OCI-LY1 (cell line): ENCODE data around the gene PSMD5.

Experiments used
- EZH2 ChIP-seq: fragments of 200-600 bp; sonication (generic), shearing (Covaris generic); IDR thresholded peaks from 2 replicates; pipeline ENCODE4 v1.8.0; 2017; ENCODE audit warnings: borderline replicate concordance, mixed run types, mild to moderate bottlenecking, antibody characterized with exemption, low read length, moderate library complexity, mixed read lengths
- TF ChIP-seq, protein P1 (sequence below): fragments of 200-600 bp; sonication (generic), shearing (Covaris generic); IDR thresholded peaks from 2 replicates; pipeline ENCODE4 v1.5.1; 2017; ENCODE audit warnings: mild to moderate bottlenecking, antibody characterized with exemption, low read length, moderate library complexity, mixed read lengths

GRCh38 chr9:120865809-120866208 is 23.1 kb upstream of the PSMD5 start:
- TF ChIP-seq, protein P1, sequence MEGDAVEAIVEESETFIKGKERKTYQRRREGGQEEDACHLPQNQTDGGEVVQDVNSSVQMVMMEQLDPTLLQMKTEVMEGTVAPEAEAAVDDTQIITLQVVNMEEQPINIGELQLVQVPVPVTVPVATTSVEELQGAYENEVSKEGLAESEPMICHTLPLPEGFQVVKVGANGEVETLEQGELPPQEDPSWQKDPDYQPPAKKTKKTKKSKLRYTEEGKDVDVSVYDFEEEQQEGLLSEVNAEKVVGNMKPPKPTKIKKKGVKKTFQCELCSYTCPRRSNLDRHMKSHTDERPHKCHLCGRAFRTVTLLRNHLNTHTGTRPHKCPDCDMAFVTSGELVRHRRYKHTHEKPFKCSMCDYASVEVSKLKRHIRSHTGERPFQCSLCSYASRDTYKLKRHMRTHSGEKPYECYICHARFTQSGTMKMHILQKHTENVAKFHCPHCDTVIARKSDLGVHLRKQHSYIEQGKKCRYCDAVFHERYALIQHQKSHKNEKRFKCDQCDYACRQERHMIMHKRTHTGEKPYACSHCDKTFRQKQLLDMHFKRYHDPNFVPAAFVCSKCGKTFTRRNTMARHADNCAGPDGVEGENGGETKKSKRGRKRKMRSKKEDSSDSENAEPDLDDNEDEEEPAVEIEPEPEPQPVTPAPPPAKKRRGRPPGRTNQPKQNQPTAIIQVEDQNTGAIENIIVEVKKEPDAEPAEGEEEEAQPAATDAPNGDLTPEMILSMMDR, result no peak
- no peak for TF ChIP-seq EZH2
